Stimulated activated CD4-positive, alpha-beta T cell treated with anti-CD3 and anti-CD28 coated beads, Interleukin-1b, Interleukin-23, amount 100 ng/mL, for 48 hours (primary cell): ENCODE measurements around the gene NUP153.
"Not testable (repeated sequence)": the region's sequence is repeated elsewhere in the genome, so short reads cannot be mapped to it uniquely, and the experiment has no call there.

Experiments
- DNase-seq: peaks from one replicate; pipeline ENCODE4 v3.0.0-alpha.2; 2020

The NUP153 gene

GRCh38 chr6:17712576-17712975 is 5.9 kb upstream of the NUP153 start:
- no peak for DNase-seq

GRCh38 chr6:17710331-17710730 is 3.6 kb upstream of the NUP153 start:
- no peak for DNase-seq

GRCh38 chr6:17709476-17709875 is 2.8 kb upstream of the NUP153 start:
- no peak for DNase-seq

GRCh38 chr6:17708035-17708434 is 1.3 kb upstream of the NUP153 start:
- not testable (repeated sequence) for DNase-seq

- DNase-seq: no peak
Observed at GRCh38 chr6:17707371-17707651, 586 bp upstream of the NUP153 start.

GRCh38 chr6:17705778-17706579 is 746 bp downstream of the NUP153 start:
- peak; percentile 91 for DNase-seq

GRCh38 chr6:17705428-17705777 is 1.3 kb downstream of the NUP153 start:
- no peak for DNase-seq

GRCh38 chr6:17703256-17703694 is 3.5 kb downstream of the NUP153 start:
- peak; percentile 30 for DNase-seq

- no peak for DNase-seq
Observed at GRCh38 chr6:17700421-17701416, 6.0 kb downstream of the NUP153 start.

GRCh38 chr6:17691925-17692538 is 14.7 kb downstream of the NUP153 start:
- no peak for DNase-seq

GRCh38 chr6:17688481-17688880 is 18.2 kb downstream of the NUP153 start:
- DNase-seq: no peak

- DNase-seq: no peak
Observed at GRCh38 chr6:17687136-17687535, 19.6 kb downstream of the NUP153 start.

- DNase-seq: no peak
Observed at GRCh38 chr6:17684134-17684533, 22.6 kb downstream of the NUP153 start.

GRCh38 chr6:17683428-17683827 is 23.3 kb downstream of the NUP153 start:
- no peak for DNase-seq

- DNase-seq: no peak
Observed at GRCh38 chr6:17679726-17680125, 27.0 kb downstream of the NUP153 start.

- DNase-seq: no peak
Observed at GRCh38 chr6:17677602-17678001, 29.1 kb downstream of the NUP153 start.

- DNase-seq: no peak
Observed at GRCh38 chr6:17673543-17674254, 33.0 kb downstream of the NUP153 start.

GRCh38 chr6:17672064-17672718 is 34.5 kb downstream of the NUP153 start:
- DNase-seq: no peak

- no peak for DNase-seq
Observed at GRCh38 chr6:17666646-17667045, 40.1 kb downstream of the NUP153 start.

- DNase-seq: no peak
Observed at GRCh38 chr6:17665132-17665531, 41.6 kb downstream of the NUP153 start.

- DNase-seq: no peak
Observed at GRCh38 chr6:17663226-17663625, 43.5 kb downstream of the NUP153 start.

- DNase-seq: no peak
Observed at GRCh38 chr6:17662585-17662984, 44.1 kb downstream of the NUP153 start.
